OCI-LY3 (cell line): ENCODE measurements around the gene DNA2.

ENCODE experiments used
- H2AFZ ChIP-seq: fragments of 200-600, 300-600 bp; shearing (Covaris generic); 2 replicates; pipeline ENCODE4 v1.6.0; 2014; ENCODE audit warnings: antibody characterized with exemption, low read depth, low read length
- H3K27ac ChIP-seq: fragments of 200-600, 300-600 bp; sonication (generic); 2 replicates; pipeline ENCODE4 v1.5.1; 2014; ENCODE audit warnings: mild to moderate bottlenecking, low read length, moderate library complexity, mixed read lengths
- H3K27me3 ChIP-seq: fragments of 200-600, 300-600 bp; sonication (generic); 2 replicates; pipeline ENCODE4 v1.6.1; 2014; ENCODE audit warnings: low read depth, low read length, mixed read lengths
- H3K36me3 ChIP-seq: fragments of 200-600, 300-600 bp; sonication (generic); replicated peaks from 2 replicates; pipeline ENCODE3; 2014; ENCODE audit warnings: low read depth, low read length, mixed read lengths
- H3K4me1 ChIP-seq: fragments of 300-600, 200-600 bp; sonication (generic); 2 replicates; pipeline ENCODE4 v1.6.1; 2014; ENCODE audit warnings: low read length, mixed read lengths
- H3K4me2 ChIP-seq: fragments of 200-600, 300-600 bp; sonication (generic); 2 replicates; pipeline ENCODE4 v1.6.1; 2014; ENCODE audit warnings: low read length, mixed read lengths
- H3K4me3 ChIP-seq: fragments of 300-600, 200-600 bp; sonication (generic); 2 replicates; pipeline ENCODE4 v1.5.1; 2014; ENCODE audit warnings: antibody characterized with exemption, mild to moderate bottlenecking, low read length, moderate library complexity
- H3K79me2 ChIP-seq: fragments of 300-600, 200-600 bp; shearing (Covaris generic); 2 replicates; pipeline ENCODE4 v1.6.1; 2014; ENCODE audit warnings: mild to moderate bottlenecking, low read length, mixed read lengths
- H3K9ac ChIP-seq: fragments of 300-600, 200-600 bp; shearing (Covaris generic); 2 replicates; pipeline ENCODE4 v1.6.0; 2014; ENCODE audit warnings: mild to moderate bottlenecking, low read length, moderate library complexity
- H3K9me3 ChIP-seq: fragments of 200-600, 300-600 bp; shearing (Covaris generic); 2 replicates; pipeline ENCODE4 v1.6.1; 2014; ENCODE audit warnings: low read length, mixed read lengths; ENCODE audit not compliant: insufficient read depth
- H4K20me1 ChIP-seq: fragments of 200-600, 300-600 bp; sonication (generic); 2 replicates; pipeline ENCODE4 v1.6.1; 2016; ENCODE audit warnings: low read length, mixed read lengths; ENCODE audit not compliant: insufficient read depth
- EZH2phosphoT487 ChIP-seq: fragments of 200-600 bp; shearing (Covaris generic); IDR thresholded peaks from 2 replicates; pipeline ENCODE4 v1.6.1; 2018; ENCODE audit warnings: antibody characterized with exemption, mixed run types, low read depth
- TF ChIP-seq, protein P1 (sequence below): fragments of 200-600, 300-600 bp; sonication (generic); IDR thresholded peaks from 2 replicates; pipeline ENCODE4 v1.5.1; 2014; ENCODE audit warnings: antibody characterized with exemption, low read length, low read depth

Gene DNA2

GRCh38 chr10:68385740-68386139 is 86.0 kb downstream of the DNA2 start:
- H3K4me1 ChIP-seq = no peaks in the 10 kb centered on the region
- no peak overlapping the region for H3K4me3 ChIP-seq
- H3K27ac ChIP-seq = no peak overlapping the region
- H3K9me3 ChIP-seq = no peaks in the 10 kb centered on the region
- no peaks in the 10 kb centered on the region for H4K20me1 ChIP-seq
- no peak overlapping the region for H3K9ac ChIP-seq
- H3K36me3 ChIP-seq = no peaks in the 10 kb centered on the region
- no peaks in the 10 kb centered on the region for H3K79me2 ChIP-seq
- no peaks in the 10 kb centered on the region for H3K27me3 ChIP-seq
- no peak overlapping the region for H2AFZ ChIP-seq
- no peak overlapping the region for H3K4me2 ChIP-seq
- TF ChIP-seq, protein P1, sequence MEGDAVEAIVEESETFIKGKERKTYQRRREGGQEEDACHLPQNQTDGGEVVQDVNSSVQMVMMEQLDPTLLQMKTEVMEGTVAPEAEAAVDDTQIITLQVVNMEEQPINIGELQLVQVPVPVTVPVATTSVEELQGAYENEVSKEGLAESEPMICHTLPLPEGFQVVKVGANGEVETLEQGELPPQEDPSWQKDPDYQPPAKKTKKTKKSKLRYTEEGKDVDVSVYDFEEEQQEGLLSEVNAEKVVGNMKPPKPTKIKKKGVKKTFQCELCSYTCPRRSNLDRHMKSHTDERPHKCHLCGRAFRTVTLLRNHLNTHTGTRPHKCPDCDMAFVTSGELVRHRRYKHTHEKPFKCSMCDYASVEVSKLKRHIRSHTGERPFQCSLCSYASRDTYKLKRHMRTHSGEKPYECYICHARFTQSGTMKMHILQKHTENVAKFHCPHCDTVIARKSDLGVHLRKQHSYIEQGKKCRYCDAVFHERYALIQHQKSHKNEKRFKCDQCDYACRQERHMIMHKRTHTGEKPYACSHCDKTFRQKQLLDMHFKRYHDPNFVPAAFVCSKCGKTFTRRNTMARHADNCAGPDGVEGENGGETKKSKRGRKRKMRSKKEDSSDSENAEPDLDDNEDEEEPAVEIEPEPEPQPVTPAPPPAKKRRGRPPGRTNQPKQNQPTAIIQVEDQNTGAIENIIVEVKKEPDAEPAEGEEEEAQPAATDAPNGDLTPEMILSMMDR = no peak
- TF ChIP-seq EZH2phosphoT487 = no peak

DNA sequence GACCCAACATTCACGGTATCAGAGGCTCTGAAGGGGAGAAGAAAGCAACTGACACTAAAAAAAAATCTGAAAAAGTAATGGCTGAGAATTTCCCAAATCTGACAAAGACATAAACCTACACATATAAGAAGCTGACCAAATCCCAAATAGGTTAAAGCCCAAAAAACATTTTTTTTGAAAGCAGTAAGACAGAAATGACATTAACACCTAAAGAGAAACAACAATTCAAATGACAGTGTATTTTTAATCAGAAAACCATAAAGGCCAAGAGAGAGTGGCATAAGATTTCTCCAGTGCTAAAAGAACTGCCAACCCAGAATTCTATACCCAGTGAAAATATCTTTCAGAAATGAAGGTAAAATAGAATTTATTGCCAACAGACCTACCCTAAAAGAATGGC is 100.2 kb downstream of the DNA2 start:
- no peaks in the 10 kb centered on the region for H3K79me2 ChIP-seq
- H3K27me3 ChIP-seq = no peaks in the 10 kb centered on the region
- H3K4me2 ChIP-seq = no peak overlapping the region
- peaks cover 20% of the 10 kb centered on the region for H3K36me3 ChIP-seq
- no peaks in the 10 kb centered on the region for H3K4me1 ChIP-seq
- no peak overlapping the region for H3K4me3 ChIP-seq
- H2AFZ ChIP-seq = no peak overlapping the region
- no peaks in the 10 kb centered on the region for H3K9me3 ChIP-seq
- H3K27ac ChIP-seq = no peak overlapping the region
- no peaks in the 10 kb centered on the region for H4K20me1 ChIP-seq
- H3K9ac ChIP-seq = no peak overlapping the region
- TF ChIP-seq, protein P1 = no peak
- TF ChIP-seq EZH2phosphoT487 = no peak

- no peak for TF ChIP-seq EZH2phosphoT487
- TF ChIP-seq, protein P1 = no peak
- Histone ChIP-seq H3K27me3 (no peaks in the 10 kb centered on the region), H3K9me3 (no peaks in the 10 kb centered on the region), H3K9ac (no peak overlapping the region), H3K79me2 (no peaks in the 10 kb centered on the region), H4K20me1 (no peaks in the 10 kb centered on the region), H3K4me2 (no peak overlapping the region), H2AFZ (no peak overlapping the region), H3K4me1 (peaks cover 17% of the 10 kb centered on the region), H3K36me3 (peaks cover 9% of the 10 kb centered on the region), H3K27ac (no peak overlapping the region), H3K4me3 (no peak overlapping the region)
Observed at GRCh38 chr10:68367121-68367520, 104.7 kb downstream of the DNA2 start.

- Histone ChIP-seq H3K4me3 (no peak overlapping the region), H3K36me3 (peaks cover 4% of the 10 kb centered on the region), H4K20me1 (no peaks in the 10 kb centered on the region), H3K4me1 (peaks cover 17% of the 10 kb centered on the region), H3K27me3 (no peaks in the 10 kb centered on the region), H3K9me3 (no peaks in the 10 kb centered on the region), H3K4me2 (no peak overlapping the region), H2AFZ (no peak overlapping the region), H3K79me2 (no peaks in the 10 kb centered on the region), H3K27ac (no peak overlapping the region), H3K9ac (no peak overlapping the region)
- no peak for TF ChIP-seq EZH2phosphoT487
- TF ChIP-seq, protein P1 = no peak
Observed at GRCh38 chr10:68366600-68366999, 105.2 kb downstream of the DNA2 start.
